ENCODE results near the gene OSBP2. TPM values are rescaled to one million over a fixed set of nuclear protein-coding genes. Genes with fewer than 3 reads are reported as not detected.

The OSBP2 gene
- total and polyA plus RNA-seq, 10 donors: 0.38 to 41.4 (median 6.5) TPM

DNA sequence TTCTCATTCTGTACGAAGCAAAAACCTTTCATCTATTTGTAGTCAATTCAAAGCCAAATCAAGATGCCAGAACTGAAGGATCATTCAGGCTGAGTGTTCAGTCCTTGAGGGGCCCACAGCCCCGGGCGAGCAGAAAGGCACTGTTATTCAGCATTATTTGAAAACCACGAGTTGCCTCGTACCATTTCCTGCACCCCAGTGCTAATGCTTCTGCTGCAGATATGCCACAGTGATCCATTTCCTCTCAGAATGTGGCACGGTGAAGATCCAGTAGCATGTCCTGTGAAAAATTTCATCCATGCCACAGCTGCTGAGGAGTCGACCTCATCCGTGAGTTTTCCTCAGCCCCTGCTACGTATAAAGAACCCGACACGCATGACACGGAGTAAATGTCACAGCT is 85.4 kb downstream of the OSBP2 start:
- TF ChIP-seq, protein P1, sequence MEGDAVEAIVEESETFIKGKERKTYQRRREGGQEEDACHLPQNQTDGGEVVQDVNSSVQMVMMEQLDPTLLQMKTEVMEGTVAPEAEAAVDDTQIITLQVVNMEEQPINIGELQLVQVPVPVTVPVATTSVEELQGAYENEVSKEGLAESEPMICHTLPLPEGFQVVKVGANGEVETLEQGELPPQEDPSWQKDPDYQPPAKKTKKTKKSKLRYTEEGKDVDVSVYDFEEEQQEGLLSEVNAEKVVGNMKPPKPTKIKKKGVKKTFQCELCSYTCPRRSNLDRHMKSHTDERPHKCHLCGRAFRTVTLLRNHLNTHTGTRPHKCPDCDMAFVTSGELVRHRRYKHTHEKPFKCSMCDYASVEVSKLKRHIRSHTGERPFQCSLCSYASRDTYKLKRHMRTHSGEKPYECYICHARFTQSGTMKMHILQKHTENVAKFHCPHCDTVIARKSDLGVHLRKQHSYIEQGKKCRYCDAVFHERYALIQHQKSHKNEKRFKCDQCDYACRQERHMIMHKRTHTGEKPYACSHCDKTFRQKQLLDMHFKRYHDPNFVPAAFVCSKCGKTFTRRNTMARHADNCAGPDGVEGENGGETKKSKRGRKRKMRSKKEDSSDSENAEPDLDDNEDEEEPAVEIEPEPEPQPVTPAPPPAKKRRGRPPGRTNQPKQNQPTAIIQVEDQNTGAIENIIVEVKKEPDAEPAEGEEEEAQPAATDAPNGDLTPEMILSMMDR (IDR thresholded peaks at IDR 0.05 in 8 of 11, conservative IDR thresholded peaks at IDR 0.05 in 3 of 11): no peak
- TF ChIP-seq POLR2AphosphoS5 (IDR thresholded peaks at IDR 0.05) (no peak), POLR2A (IDR thresholded peaks at IDR 0.05) (no peak)
- DNase-seq: no peak
- no peaks in the 10 kb centered on the region for H3K27me3 ChIP-seq (replicated peaks in 1 of 7)
- no peak overlapping the region for H3K27ac ChIP-seq
- no peaks in the 10 kb centered on the region for H3K9me3 ChIP-seq
- no peaks in the 10 kb centered on the region for H3K4me1 ChIP-seq
- no peak overlapping the region for H3K4me3 ChIP-seq
- WGBS, 5 donors: 36 to 48% (median 41%) methylated on average over 12 of the region's 12 CpGs
- intact Hi-C loops (cut with DNase I; ENCODE audit: low total_unique reads): no loop called here
- no peaks in the 10 kb centered on the region for H3K36me3 ChIP-seq

DNA sequence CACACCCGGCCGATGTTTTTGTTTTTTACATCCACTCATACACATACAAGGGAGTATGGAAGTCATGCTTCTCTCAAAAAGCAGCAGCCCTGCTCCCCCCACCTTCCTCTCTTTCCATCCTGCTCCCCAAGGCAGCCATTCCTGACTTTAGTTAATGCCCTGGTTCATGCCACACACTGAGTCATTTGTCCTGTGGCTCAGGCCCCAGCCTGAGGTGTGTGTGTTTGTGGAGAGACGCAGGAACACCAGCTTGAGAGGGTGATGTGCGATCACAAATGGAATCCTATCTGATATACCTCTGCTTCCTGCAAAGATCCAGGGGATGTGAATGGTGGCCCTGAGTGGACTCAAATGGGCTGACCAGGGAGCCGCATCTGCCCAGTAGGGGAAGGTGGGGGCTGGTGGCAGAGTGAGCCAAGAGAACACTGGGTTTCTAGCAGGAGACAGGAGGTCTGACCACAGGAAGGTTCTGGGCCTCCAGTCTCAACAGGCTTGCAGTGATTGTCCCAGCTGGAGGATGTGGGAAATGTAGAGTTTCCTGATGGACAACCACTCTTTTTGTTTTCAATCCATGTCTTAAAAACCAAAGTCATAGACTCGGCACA is 86.7 kb downstream of the OSBP2 start:
- Histone ChIP-seq H3K4me3 (no peak overlapping the region), H3K27ac (no peak overlapping the region), H3K36me3 (no peaks in the 10 kb centered on the region), H3K9me3 (no peaks in the 10 kb centered on the region), H3K27me3 (replicated peaks in 1 of 7) (no peaks in the 10 kb centered on the region), H3K4me1 (no peaks in the 10 kb centered on the region)
- intact Hi-C loops (cut with DNase I; ENCODE audit: low total_unique reads): no loop called here
- no peak for DNase-seq
- TF ChIP-seq, protein P1 (IDR thresholded peaks at IDR 0.05 in 8 of 11, conservative IDR thresholded peaks at IDR 0.05 in 3 of 11): no peak
- TF ChIP-seq POLR2A (IDR thresholded peaks at IDR 0.05): no peak
- TF ChIP-seq POLR2AphosphoS5 (IDR thresholded peaks at IDR 0.05): no peak
- 84 to 94% (median 93%) methylated on average over 6 of the region's 6 CpGs for WGBS, 5 donors

DNA sequence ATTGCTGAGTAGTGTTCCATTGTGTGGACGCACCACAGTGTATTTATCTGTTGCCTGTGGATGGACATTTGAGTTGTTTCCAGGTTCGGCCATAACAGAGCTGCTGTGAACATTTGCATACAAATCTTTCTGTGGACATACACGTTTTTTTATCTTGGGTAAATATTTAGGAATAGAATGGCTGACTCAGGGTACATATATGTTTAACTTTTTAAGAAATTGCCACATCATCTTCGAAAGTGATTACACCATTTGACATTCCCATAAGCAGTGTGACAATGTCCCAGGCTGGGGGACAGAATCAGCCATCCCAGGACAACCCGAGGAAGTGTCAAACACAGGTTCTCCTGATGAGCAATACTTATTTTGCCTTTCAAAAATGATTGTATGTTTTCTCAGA is 87.9 kb downstream of the OSBP2 start:
- TF ChIP-seq, protein P1 (IDR thresholded peaks at IDR 0.05 in 8 of 11, conservative IDR thresholded peaks at IDR 0.05 in 3 of 11): no peak
- TF ChIP-seq POLR2AphosphoS5 (IDR thresholded peaks at IDR 0.05): no peak
- no peak for TF ChIP-seq POLR2A (IDR thresholded peaks at IDR 0.05)
- DNase-seq: no peak
- no peak overlapping the region for H3K27ac ChIP-seq
- H3K4me3 ChIP-seq: no peak overlapping the region
- intact Hi-C loops (cut with DNase I; ENCODE audit: low total_unique reads): no loop called here
- no peaks in the 10 kb centered on the region for H3K9me3 ChIP-seq
- no peaks in the 10 kb centered on the region for H3K36me3 ChIP-seq
- H3K4me1 ChIP-seq: no peaks in the 10 kb centered on the region
- WGBS, 5 donors: 73 to 93% (median 79%) methylated on average over 5 of the region's 5 CpGs
- no peaks in the 10 kb centered on the region for H3K27me3 ChIP-seq (replicated peaks in 1 of 7)

DNA sequence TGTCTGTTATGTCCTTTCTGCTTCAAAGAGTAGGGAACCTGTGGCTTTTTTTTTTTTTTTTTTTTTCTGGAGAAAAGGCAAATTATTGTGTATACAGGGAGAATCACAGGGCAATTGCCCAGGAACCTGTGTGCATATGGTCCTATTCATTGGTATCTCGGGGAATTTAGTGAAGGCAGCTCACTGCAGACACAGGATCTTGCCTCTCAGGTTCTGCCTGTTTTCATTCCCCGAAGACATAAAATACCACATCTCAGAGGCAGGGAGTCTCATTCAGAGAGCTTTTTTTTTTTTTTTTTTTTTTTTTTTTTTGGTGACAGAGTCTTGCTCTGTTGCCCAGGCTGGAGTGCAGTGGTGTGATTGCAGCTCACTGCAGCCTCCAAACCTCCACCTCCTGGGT is 88.3 kb downstream of the OSBP2 start:
- H3K4me3 ChIP-seq: no peak overlapping the region
- H3K4me1 ChIP-seq: no peaks in the 10 kb centered on the region
- no peaks in the 10 kb centered on the region for H3K9me3 ChIP-seq
- TF ChIP-seq, protein P1 (IDR thresholded peaks at IDR 0.05 in 8 of 11, conservative IDR thresholded peaks at IDR 0.05 in 3 of 11): no peak
- TF ChIP-seq POLR2AphosphoS5 (IDR thresholded peaks at IDR 0.05) (no peak), POLR2A (IDR thresholded peaks at IDR 0.05) (no peak)
- no peaks in the 10 kb centered on the region for H3K27me3 ChIP-seq (replicated peaks in 1 of 7)
- intact Hi-C loops (cut with DNase I; ENCODE audit: low total_unique reads): no loop called here
- DNase-seq: no peak
- WGBS, 5 donors: 86 to 100% (median 97%) methylated on average over 2 of the region's 2 CpGs
- H3K27ac ChIP-seq: no peak overlapping the region
- no peaks in the 10 kb centered on the region for H3K36me3 ChIP-seq
